Cardiac fibroblast (primary cell): ENCODE measurements around the gene TSHZ3.

Experiments
- DNase-seq, 2 donors: peaks; one replicate each; pipeline versions ENCODE4 v3.0.0 to v3.0.0-alpha.2; 2010; ENCODE audit warnings: low read depth in 2 of 2
- H3K4me3 ChIP-seq, 2 donors: replicated peaks in 1 of 2; 1 replicate in 1 of 2; 2 replicates in 1 of 2; pipeline ENCODE4 v1.5.1; 2011; ENCODE audit warnings: low read depth in 2 of 2, low read length in 2 of 2, mild to moderate bottlenecking in 2 of 2, moderate library complexity in 1 of 2
- CTCF ChIP-seq: IDR thresholded peaks from one replicate; pipeline ENCODE4 v1.5.1; 2011; ENCODE audit warnings: low read depth, mild to moderate bottlenecking, low read length, inconsistent platforms

Gene TSHZ3

GRCh38 chr19:31331536-31331935 is 17.7 kb downstream of the TSHZ3 start:
- TF ChIP-seq CTCF = no peak
- no peak for DNase-seq
- no peak overlapping the region for H3K4me3 ChIP-seq

DNA sequence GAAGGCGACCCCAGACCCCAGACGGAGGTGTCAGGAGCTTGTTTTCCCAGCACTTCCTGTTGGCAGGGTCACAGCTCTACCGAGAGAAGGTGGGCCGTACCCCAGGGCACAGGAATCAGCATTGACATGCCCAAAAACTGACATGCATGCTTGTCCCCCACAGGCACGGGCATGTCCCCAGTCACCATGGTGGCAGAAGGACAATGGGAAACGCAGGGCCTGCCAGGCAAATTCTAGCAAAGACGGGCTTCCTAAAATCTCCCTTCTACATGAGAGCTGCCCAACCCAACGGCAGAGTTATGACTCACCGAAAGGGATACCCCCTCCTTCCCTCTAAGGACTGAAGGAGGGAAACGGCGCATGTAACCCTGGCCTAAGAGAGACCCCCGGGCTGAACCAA is 18.5 kb downstream of the TSHZ3 start:
- no peak overlapping the region for H3K4me3 ChIP-seq
- TF ChIP-seq CTCF = no peak
- no peak for DNase-seq

DNA sequence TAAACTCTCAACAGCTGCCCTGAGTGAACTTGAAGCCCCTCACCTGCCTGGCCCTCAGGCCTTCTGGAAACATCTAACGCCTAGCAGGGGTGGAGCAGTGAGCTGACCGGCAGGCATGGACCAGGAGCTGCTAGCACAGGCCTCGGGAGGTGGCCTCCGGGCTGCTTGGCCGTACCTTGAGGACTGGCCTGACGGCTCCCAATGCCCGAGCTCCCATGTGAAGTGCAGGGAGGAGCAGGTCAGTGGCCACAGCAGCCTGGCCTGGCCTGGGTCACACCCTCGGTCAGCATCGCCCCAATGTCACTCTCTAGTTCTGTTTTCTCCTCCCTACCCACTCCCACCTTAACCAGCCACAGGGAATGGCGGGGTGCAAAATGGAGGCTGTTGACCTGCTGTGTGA is 19.0 kb downstream of the TSHZ3 start:
- no peak for DNase-seq
- H3K4me3 ChIP-seq = no peak overlapping the region
- no peak for TF ChIP-seq CTCF

DNA sequence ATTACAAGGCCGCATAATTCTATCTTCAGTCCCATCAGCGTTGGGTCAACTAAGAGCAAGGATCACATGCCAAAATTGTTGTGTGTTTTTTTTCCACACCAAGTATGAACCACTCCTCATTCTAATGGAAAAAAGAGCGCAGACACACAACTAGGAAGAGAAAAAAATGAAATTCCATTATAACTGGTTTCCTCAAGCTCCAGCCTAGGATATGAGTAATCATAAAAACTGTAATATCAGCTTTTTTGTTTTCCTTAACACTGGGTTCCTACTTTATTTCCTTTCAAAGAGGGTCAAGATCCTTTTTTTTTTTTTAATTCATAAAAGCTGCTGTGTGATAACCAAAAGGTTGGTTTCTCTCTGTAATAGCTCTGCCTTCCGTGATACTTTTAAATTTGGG is 19.4 kb downstream of the TSHZ3 start:
- TF ChIP-seq CTCF = no peak
- H3K4me3 ChIP-seq = no peak overlapping the region
- DNase-seq = no peak

- no peak for DNase-seq
- TF ChIP-seq CTCF = no peak
- no peak overlapping the region for H3K4me3 ChIP-seq
Observed at GRCh38 chr19:31328238-31328637, 21.0 kb downstream of the TSHZ3 start.

DNA sequence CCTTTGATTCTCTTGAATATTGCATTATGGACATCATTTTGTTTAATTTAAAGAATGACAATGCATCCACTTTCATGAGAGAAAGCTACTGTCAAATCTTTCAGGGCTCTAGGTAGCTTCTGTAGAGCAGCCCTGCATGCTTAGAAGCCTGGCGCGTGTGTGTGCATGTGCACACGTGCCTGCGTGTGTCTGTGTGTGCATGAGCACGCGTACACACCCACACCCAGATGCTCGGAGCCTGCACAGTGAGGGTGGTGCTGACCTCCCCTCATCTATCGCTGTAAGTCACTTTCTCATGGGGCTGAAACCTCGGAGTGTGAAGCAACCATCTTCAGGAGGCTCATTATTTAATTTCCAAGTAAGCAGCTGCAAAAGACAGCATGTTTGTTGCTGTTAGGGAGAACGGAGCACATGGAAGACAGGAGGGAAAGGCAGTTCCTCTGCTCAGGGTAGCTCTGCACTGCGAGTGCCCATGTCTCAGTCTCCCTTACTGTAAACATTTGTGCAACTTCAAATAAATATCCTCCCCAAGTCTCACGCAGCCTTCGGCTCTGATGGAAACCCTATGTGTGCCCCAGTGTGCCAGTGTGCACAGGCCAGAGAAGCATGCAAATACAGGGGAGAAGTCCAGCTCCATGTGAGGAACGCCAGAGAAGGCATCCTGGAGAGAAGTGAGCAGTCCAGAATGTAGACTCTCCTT is 22.8 kb downstream of the TSHZ3 start:
- H3K4me3 ChIP-seq = no peak overlapping the region
- TF ChIP-seq CTCF = no peak
- no peak for DNase-seq

DNA sequence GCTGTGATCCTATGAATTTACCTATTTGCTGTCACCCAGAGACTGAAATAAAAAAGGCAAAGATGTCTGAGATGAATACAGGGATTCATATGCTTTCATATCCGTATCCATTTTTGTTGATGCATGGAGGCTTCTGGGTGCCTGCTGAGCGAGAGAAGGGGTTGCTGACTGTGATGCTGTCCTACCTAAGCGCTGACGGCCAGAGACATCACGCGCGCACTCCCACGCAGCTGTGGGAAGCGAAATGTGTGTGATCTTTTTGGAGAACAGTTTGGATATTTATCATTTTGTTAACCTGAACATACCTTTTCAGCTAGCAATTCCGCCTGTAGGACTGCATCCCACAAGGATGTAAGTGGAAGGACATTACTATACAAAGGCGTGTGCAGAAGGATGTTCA is 23.9 kb downstream of the TSHZ3 start:
- TF ChIP-seq CTCF = no peak
- no peak for DNase-seq
- H3K4me3 ChIP-seq = no peak overlapping the region
